Keratinocyte (primary cell): Measurements from ENCODE around the gene DNAH11. TPM values are rescaled to one million over a fixed set of nuclear protein-coding genes. Genes with fewer than 3 reads are reported as not detected.
A peak's percentile ranks its signal among the peaks of the same experiment; 100 is the strongest.

ENCODE experiments used
- DNase-seq: peaks from one replicate; pipeline ENCODE4 v3.0.0-alpha.2; 2011; ENCODE audit warnings: low read depth, missing footprints, low spot score
- FAIRE-seq: peaks from 2 replicates; lab custom pipeline; 2011; peaks lifted over from hg19 to GRCh38; lab: Jason Lieb, UNC
- H2AFZ ChIP-seq: 2 replicates; pipeline ENCODE4 v1.6.0; 2012; ENCODE audit warnings: low read length, control low read depth, inconsistent platforms; ENCODE audit not compliant: control insufficient read depth
- H3K27ac ChIP-seq: 2 replicates; pipeline ENCODE4 v1.5.1; 2011; ENCODE audit warnings: low read length; ENCODE audit not compliant: control insufficient read depth, insufficient read depth
- H3K27me3 ChIP-seq: 3 replicates; pipeline ENCODE4 v1.6.0; 2011; ENCODE audit warnings: low read length; ENCODE audit not compliant: control insufficient read depth, insufficient read depth; ENCODE audit errors: extremely low read depth
- H3K36me3 ChIP-seq, 2 experiments: 2 replicates in 1 of 2; 3 replicates in 1 of 2; pipeline ENCODE4 v1.5.1; 2011; ENCODE audit warnings: low read length in 2 of 2, mild to moderate bottlenecking in 1 of 2; ENCODE audit not compliant: control insufficient read depth in 2 of 2, insufficient read depth in 2 of 2; ENCODE audit errors: extremely low read depth in 1 of 2
- H3K4me1 ChIP-seq: 3 replicates; pipeline ENCODE4 v1.5.1; 2011; ENCODE audit warnings: low read length; ENCODE audit not compliant: control insufficient read depth, insufficient read depth; ENCODE audit errors: extremely low read depth
- H3K4me2 ChIP-seq: 3 replicates; pipeline ENCODE4 v1.6.0; 2011; ENCODE audit warnings: low read depth, low read length; ENCODE audit not compliant: control insufficient read depth, insufficient read depth; ENCODE audit errors: extremely low read depth
- H3K4me3 ChIP-seq, 3 experiments: fragments of 200-600 bp in 1 of 3; sonication (generic) in 1 of 3; 2 replicates in 2 of 3; 3 replicates in 1 of 3; pipeline ENCODE4 v1.5.1; 2011 to 2016; ENCODE audit warnings: low read length in 3 of 3, mild to moderate bottlenecking in 3 of 3, control low read depth in 2 of 3, inconsistent platforms in 1 of 3, low read depth in 1 of 3, mixed read lengths in 1 of 3, mixed run types in 1 of 3, moderate library complexity in 1 of 3; ENCODE audit not compliant: control insufficient read depth in 2 of 3, insufficient read depth in 2 of 3; ENCODE audit errors: extremely low read depth in 1 of 3
- H3K79me2 ChIP-seq: 2 replicates; pipeline ENCODE4 v1.6.0; 2012; ENCODE audit warnings: low read length; ENCODE audit not compliant: control insufficient read depth, insufficient read depth
- H3K9ac ChIP-seq: 3 replicates; pipeline ENCODE4 v1.6.0; 2011; ENCODE audit warnings: low read length; ENCODE audit not compliant: control insufficient read depth, insufficient read depth; ENCODE audit errors: extremely low read depth
- H3K9me1 ChIP-seq: 3 replicates; pipeline ENCODE4 v1.6.0; 2011; ENCODE audit warnings: low read length; ENCODE audit not compliant: control insufficient read depth, insufficient read depth; ENCODE audit errors: extremely low read depth
- H3K9me3 ChIP-seq: 2 replicates; pipeline ENCODE4 v1.5.1; 2012; ENCODE audit warnings: low read depth, low read length; ENCODE audit not compliant: control insufficient read depth
- H4K20me1 ChIP-seq: 3 replicates; pipeline ENCODE4 v1.6.0; 2011; ENCODE audit warnings: low read length; ENCODE audit not compliant: control insufficient read depth, insufficient read depth; ENCODE audit errors: extremely low read depth
- CTCF ChIP-seq, 3 experiments: IDR thresholded peaks in 1 of 3; conservative IDR thresholded peaks in 1 of 3; optimal IDR thresholded peaks in 1 of 3; 2 replicates in 2 of 3; 3 replicates in 1 of 3; pipeline versions ENCODE3 to v1.5.1; 2011; ENCODE audit warnings: low read length in 3 of 3, mild to moderate bottlenecking in 3 of 3, moderate library complexity in 2 of 3, control low read depth in 1 of 3, inconsistent platforms in 1 of 3; ENCODE audit not compliant: insufficient read depth in 2 of 3; ENCODE audit errors: extremely low read depth in 1 of 3
- EZH2 ChIP-seq: IDR thresholded peaks from one replicate; pipeline ENCODE4 v1.6.1; 2012; ENCODE audit warnings: inconsistent platforms, mild to moderate bottlenecking, low read length, moderate library complexity
- dilution Hi-C: fragments of 300-500 bp; cut with MboI; formaldehyde crosslinking; loops from one replicate; pipeline ENCODE4 v1.7.0; 2020; ENCODE audit warnings: low sequenced_read_pairs; ENCODE audit not compliant: extremely low pct_ligation_motif_present
- polyA minus RNA-seq, 3 experiments: library from RNA; depleted of rRNA, polyadenylated mRNA; stranded (reverse); fragments of >200 nt; gene quantifications; 1 replicate in 1 of 3; 2 replicates in 1 of 3; 3 replicates in 1 of 3; pipeline ENCODE4 v1.2.3, GENCODE V29; 2011
- polyA plus RNA-seq, 5 experiments: library from polyadenylated mRNA; depleted of rRNA in 3 of 5; stranded (reverse) in 3 of 5; stranded (forward) in 1 of 5; unstranded in 1 of 5; fragments of >200 nt; gene quantifications; 1 replicate in 1 of 5; 2 replicates in 3 of 5; 3 replicates in 1 of 5; pipeline versions ENCODE4 v1.2.1 to v1.2.3, GENCODE V29; 2011 to 2012; ENCODE audit warnings: missing spikeins in 2 of 5, low read depth in 1 of 5, low replicate concordance in 1 of 5

DNAH11 gene
- polyA plus RNA-seq (under 0.01 to 0.21 TPM (median 0.09 TPM) in 3 replicates), polyA minus RNA-seq (under 0.01 to 0.10 TPM in 2 of 3 replicates, not detected in the other)
- not detected for polyA plus RNA-seq (2011; ENCODE audit: low read depth)
- 0.04 TPM in 2 replicates for polyA plus RNA-seq (2011; cell fraction: cytosol; rRNA removed)
- 0.23 and 0.62 TPM in 2 replicates for polyA plus RNA-seq (2011; cell fraction: nucleus; rRNA removed)
- polyA plus RNA-seq (2012; ENCODE audit: low replicate concordance), result 0.03 and 0.16 TPM in 2 replicates
- polyA minus RNA-seq (2011; cell fraction: cytosol; rRNA and poly(A)+ RNA removed), result not detected
- polyA minus RNA-seq (2011; cell fraction: nucleus; rRNA and poly(A)+ RNA removed), result under 0.01 TPM in 2 replicates

GRCh38 chr7:21542891-21543527 lies at the start of gene DNAH11:
TSS of gene DNAH11 (plus strand) at chr7:21543039. CDS start at chr7:21543246, 207 bp downstream.
- dilution Hi-C loops, result no loop called here
- Histone ChIP-seq H3K27ac (no peak within 1 kb of the TSS), H3K79me2 (no peaks in the 10 kb centered on the region), H2AFZ (peak within 1 kb of the TSS; percentile 66), H3K9me1 (no peaks in the 10 kb centered on the region), H3K9me3 (no peaks in the 10 kb centered on the region), H3K4me3 (peak within 1 kb of the TSS; percentile 34 to 65 (median 54)), H4K20me1 (no peaks in the 10 kb centered on the region), H3K27me3 (peaks cover 22% of the 10 kb centered on the region), H3K4me1 (peaks cover 8% of the 10 kb centered on the region), H3K4me2 (peak within 1 kb of the TSS; percentile 90), H3K36me3 (no peaks in the 10 kb centered on the region), H3K9ac (no peak within 1 kb of the TSS)
- TF ChIP-seq CTCF (optimal IDR thresholded peaks at IDR 0.05 in 1 of 3, IDR thresholded peaks at IDR 0.05 in 1 of 3, conservative IDR thresholded peaks at IDR 0.05 in 1 of 3; ENCODE audit: extremely low read depth in 1 of 3, insufficient read depth in 2 of 3, low read length in 3 of 3) (no peak), EZH2 (no peak)
- no peak for FAIRE-seq
- no peak for DNase-seq

- no peaks in the 10 kb centered on the region for H3K9me1 ChIP-seq
- no peak overlapping the region for H2AFZ ChIP-seq
- no peak for TF ChIP-seq EZH2
- no peak for TF ChIP-seq CTCF (optimal IDR thresholded peaks at IDR 0.05 in 1 of 3, IDR thresholded peaks at IDR 0.05 in 1 of 3, conservative IDR thresholded peaks at IDR 0.05 in 1 of 3; ENCODE audit: extremely low read depth in 1 of 3, insufficient read depth in 2 of 3, low read length in 3 of 3)
- H3K36me3 ChIP-seq, result no peaks in the 10 kb centered on the region
- H4K20me1 ChIP-seq, result no peaks in the 10 kb centered on the region
- H3K9ac ChIP-seq, result no peak overlapping the region
- no peak overlapping the region for H3K4me3 ChIP-seq
- dilution Hi-C loops, result no loop called here
- no peak overlapping the region for H3K27ac ChIP-seq
- H3K4me1 ChIP-seq, result no peaks in the 10 kb centered on the region
- H3K79me2 ChIP-seq, result no peaks in the 10 kb centered on the region
- no peaks in the 10 kb centered on the region for H3K27me3 ChIP-seq
- DNase-seq, result no peak
- H3K9me3 ChIP-seq, result no peaks in the 10 kb centered on the region
- H3K4me2 ChIP-seq, result no peak overlapping the region
- FAIRE-seq, result no peak
These were observed 47.1 kb upstream of the DNAH11 start for GRCh38 chr7:21495731-21496130.
